SU-DHL-6 (cell line): Measurements from ENCODE around the gene C10orf105.

ENCODE experiments used
- H2AFZ ChIP-seq: fragments of 200-600 bp; sonication (generic); 2 replicates; pipeline ENCODE4 v1.6.1; 2014; ENCODE audit warnings: low read depth, mild to moderate bottlenecking, moderate library complexity, mixed read lengths, antibody characterized with exemption, low read length; ENCODE audit not compliant: severe bottlenecking
- H3F3A ChIP-seq: fragments of 200-600 bp; shearing (Covaris generic); 2 replicates; pipeline ENCODE4 v1.6.0; 2016; ENCODE audit warnings: antibody characterized with exemption, mild to moderate bottlenecking; ENCODE audit not compliant: insufficient read depth
- H3K27ac ChIP-seq: fragments of 200-600 bp; sonication (generic); 2 replicates; pipeline ENCODE4 v1.5.1; 2016; ENCODE audit warnings: low read depth, mild to moderate bottlenecking, low read length, moderate library complexity, mixed read lengths
- H3K27me3 ChIP-seq: fragments of 200-600 bp; sonication (generic), shearing (Covaris generic); 2 replicates; pipeline ENCODE4 v1.6.0; 2014; ENCODE audit warnings: mild to moderate bottlenecking, low read length
- H3K36me3 ChIP-seq: fragments of 200-600 bp; sonication (generic); 2 replicates; pipeline ENCODE4 v1.6.1; 2014; ENCODE audit warnings: mild to moderate bottlenecking, low read length, mixed read lengths
- H3K4me2 ChIP-seq: fragments of 300-600, 200-600 bp; shearing (Covaris generic), sonication (generic); 2 replicates; pipeline ENCODE4 v1.6.0; 2014; ENCODE audit warnings: low read length, low read depth, mild to moderate bottlenecking; ENCODE audit not compliant: poor library complexity, severe bottlenecking
- H3K4me3 ChIP-seq: fragments of 200-600 bp; sonication (generic); 2 replicates; pipeline ENCODE4 v1.5.1; 2014; ENCODE audit warnings: antibody characterized with exemption, low read length, mild to moderate bottlenecking, mixed read lengths; ENCODE audit not compliant: insufficient read depth, poor library complexity, severe bottlenecking
- H3K79me2 ChIP-seq: fragments of 200-600 bp; sonication (generic); 2 replicates; pipeline ENCODE4 v1.6.1; 2014; ENCODE audit warnings: mild to moderate bottlenecking, low read length, moderate library complexity; ENCODE audit not compliant: insufficient read depth
- H3K9ac ChIP-seq: fragments of 200-600 bp; sonication (generic); 2 replicates; pipeline ENCODE4 v1.7.0; 2014; ENCODE audit warnings: mild to moderate bottlenecking, low read length
- H3K9me2 ChIP-seq: fragments of 200-600 bp; sonication (generic); replicated peaks from 2 replicates; pipeline ENCODE4 v1.6.1; 2014; ENCODE audit warnings: low read length; ENCODE audit not compliant: insufficient read depth
- H3K9me3 ChIP-seq: fragments of 200-600 bp; sonication (generic); 2 replicates; pipeline ENCODE4 v1.6.1; 2014; ENCODE audit warnings: low read length, mixed read lengths; ENCODE audit not compliant: insufficient read depth
- H4K20me1 ChIP-seq: fragments of 200-600 bp; sonication (generic); 2 replicates; pipeline ENCODE4 v1.6.1; 2014; ENCODE audit warnings: low read depth, mild to moderate bottlenecking, antibody characterized with exemption, low read length, moderate library complexity, mixed read lengths
- EZH2phosphoT487 ChIP-seq: fragments of 200-600 bp; sonication (generic), shearing (Covaris generic); conservative IDR thresholded peaks from 2 replicates; pipeline ENCODE4 v1.6.1; 2018; ENCODE audit warnings: mild to moderate bottlenecking, antibody characterized with exemption, low read length, moderate library complexity, mixed read lengths
- TF ChIP-seq, protein P1 (sequence below): fragments of 200-600 bp; sonication (generic); IDR thresholded peaks from one replicate; pipeline ENCODE4 v1.5.1; 2017; ENCODE audit warnings: antibody characterized with exemption, mild to moderate bottlenecking, low read length, moderate library complexity; ENCODE audit not compliant: insufficient read depth, poor library complexity, severe bottlenecking

The C10orf105 gene

DNA sequence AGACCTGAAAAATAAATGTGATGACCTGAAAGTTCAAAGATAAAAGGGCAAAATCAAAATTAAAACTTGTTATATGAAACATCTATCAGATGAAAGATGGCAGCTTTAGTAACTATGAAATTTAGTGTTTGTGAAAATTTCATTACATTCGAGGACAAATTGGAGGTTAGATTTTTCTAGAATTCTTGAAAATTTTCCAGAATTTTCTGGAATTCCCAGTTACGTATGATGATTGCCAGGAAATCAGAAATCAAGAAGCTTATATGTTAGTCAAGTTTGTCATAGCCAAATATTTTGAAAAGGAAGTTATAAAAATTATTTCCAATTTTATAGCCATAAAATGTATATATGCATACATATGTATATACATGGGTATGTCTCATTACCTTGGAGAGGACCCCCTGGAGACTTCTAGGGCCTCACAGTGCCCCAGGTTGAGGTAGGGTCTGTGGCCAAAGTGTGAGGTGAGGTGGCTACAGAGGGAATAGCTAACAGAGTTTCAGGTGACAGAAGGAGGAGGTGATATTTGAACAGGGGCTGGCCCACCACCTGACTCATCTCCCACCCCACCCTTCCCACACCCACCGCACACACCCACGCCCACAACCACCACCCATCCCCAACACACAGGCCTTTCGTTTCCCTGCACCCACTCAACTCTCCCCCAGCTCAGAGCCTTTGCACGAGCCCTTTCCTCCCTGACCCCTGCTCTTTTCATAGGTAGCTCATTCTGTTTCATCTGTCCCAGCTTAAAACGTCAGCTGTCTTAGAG lies 21.5 kb downstream of the C10orf105 start:
- Histone ChIP-seq H3K27me3 (no peaks in the 10 kb centered on the region), H3K9ac (no peak overlapping the region), H3K27ac (no peak overlapping the region), H3K9me2 (no peaks in the 10 kb centered on the region), H3F3A (no peaks in the 10 kb centered on the region), H3K36me3 (no peaks in the 10 kb centered on the region), H4K20me1 (no peaks in the 10 kb centered on the region), H3K4me3 (no peak overlapping the region), H3K9me3 (no peaks in the 10 kb centered on the region), H2AFZ (no peak overlapping the region), H3K4me2 (no peak overlapping the region), H3K79me2 (no peaks in the 10 kb centered on the region)
- TF ChIP-seq, protein P1, sequence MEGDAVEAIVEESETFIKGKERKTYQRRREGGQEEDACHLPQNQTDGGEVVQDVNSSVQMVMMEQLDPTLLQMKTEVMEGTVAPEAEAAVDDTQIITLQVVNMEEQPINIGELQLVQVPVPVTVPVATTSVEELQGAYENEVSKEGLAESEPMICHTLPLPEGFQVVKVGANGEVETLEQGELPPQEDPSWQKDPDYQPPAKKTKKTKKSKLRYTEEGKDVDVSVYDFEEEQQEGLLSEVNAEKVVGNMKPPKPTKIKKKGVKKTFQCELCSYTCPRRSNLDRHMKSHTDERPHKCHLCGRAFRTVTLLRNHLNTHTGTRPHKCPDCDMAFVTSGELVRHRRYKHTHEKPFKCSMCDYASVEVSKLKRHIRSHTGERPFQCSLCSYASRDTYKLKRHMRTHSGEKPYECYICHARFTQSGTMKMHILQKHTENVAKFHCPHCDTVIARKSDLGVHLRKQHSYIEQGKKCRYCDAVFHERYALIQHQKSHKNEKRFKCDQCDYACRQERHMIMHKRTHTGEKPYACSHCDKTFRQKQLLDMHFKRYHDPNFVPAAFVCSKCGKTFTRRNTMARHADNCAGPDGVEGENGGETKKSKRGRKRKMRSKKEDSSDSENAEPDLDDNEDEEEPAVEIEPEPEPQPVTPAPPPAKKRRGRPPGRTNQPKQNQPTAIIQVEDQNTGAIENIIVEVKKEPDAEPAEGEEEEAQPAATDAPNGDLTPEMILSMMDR = no peak
- no peak for TF ChIP-seq EZH2phosphoT487

DNA sequence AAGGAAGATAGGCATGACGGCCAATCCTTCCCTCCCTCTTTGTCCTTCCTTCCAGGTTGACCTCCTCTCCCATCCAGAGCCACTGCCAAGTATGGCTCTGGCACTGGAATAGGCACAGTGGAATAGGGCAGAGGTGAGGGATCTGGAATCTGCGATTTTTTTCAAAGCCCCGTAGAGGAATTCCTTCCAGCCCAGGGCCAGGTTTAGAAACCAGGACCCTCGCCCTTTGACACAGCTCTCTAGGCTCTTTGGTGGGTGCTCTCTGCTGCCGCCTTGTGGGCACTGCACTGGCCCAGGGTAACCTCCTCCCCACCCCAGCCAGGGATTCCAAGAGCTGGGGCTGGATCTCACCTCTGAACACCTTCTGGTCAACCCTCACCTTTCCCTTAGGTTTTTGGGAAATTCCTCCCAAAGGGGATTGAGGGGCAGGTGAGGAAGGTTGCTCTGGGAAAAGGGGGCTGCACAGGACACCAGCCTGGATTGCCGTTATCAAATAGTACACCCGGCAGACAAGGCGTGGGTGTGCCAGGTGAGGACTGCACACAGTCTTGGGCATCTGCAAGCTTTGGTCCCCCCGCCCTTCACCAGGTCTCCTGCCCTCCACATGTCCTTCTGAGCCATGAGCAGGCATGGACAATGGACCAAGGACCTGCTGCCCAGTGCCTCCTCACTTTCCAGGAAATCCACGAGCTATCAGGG lies 22.8 kb downstream of the C10orf105 start:
- Histone ChIP-seq H3K9me3 (no peaks in the 10 kb centered on the region), H3K4me2 (no peak overlapping the region), H4K20me1 (no peaks in the 10 kb centered on the region), H3K9ac (no peak overlapping the region), H3K27ac (no peak overlapping the region), H3K27me3 (no peaks in the 10 kb centered on the region), H3K79me2 (no peaks in the 10 kb centered on the region), H3F3A (no peaks in the 10 kb centered on the region), H3K4me3 (no peak overlapping the region), H3K9me2 (no peaks in the 10 kb centered on the region), H2AFZ (no peak overlapping the region), H3K36me3 (no peaks in the 10 kb centered on the region)
- TF ChIP-seq, protein P1 = peak; percentile 94
- no peak for TF ChIP-seq EZH2phosphoT487

DNA sequence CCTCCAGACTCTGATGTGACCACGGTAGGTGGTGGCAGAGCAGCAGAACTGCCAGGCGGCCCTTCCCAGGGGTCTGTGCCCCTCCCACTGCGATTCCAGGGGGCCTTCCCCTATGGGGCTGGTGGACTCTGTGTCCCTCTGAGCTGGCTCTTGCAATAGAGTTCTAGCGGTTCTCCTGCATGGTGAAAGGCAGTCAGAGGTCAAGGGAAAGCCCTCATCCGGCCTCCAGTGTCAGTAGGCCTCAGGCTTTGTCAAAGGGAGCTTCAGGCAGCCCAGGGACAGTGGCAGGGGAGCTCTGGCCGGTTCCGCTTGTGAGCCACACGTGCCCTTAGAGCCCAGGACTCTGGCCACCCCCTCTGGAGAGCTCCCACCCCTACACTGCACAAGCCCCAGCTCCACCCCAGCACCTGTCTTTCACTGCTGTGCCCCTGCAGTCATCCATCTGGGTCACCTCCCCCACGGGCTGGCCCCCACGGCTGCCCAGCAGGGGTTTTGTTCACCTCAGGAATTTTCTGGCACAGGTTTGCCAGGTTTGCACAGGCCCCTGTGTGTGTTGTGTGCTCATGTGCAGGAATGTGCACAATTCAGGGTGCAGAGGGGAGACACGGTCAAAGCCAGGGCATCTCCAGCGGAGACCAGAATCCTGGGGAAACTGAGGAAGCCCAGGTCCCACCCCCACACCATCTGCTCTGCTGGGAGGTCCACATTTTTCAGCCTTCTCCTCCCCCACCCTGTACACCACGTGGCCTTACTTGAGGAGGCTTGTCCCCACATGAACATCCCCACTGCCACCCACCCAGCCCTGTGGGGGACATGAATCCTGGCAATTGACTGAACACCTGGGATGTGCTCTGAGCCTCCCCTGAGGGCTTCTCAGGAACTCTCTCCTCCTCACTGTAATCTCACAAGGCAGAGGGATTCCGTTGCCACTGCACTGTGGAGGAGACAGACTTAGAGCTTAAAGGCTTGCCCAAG lies 23.8 kb downstream of the C10orf105 start:
- Histone ChIP-seq H3K9me3 (no peaks in the 10 kb centered on the region), H3K27me3 (no peaks in the 10 kb centered on the region), H4K20me1 (no peaks in the 10 kb centered on the region), H3F3A (no peaks in the 10 kb centered on the region), H3K27ac (no peak overlapping the region), H3K4me3 (no peak overlapping the region), H3K79me2 (no peaks in the 10 kb centered on the region), H3K36me3 (no peaks in the 10 kb centered on the region), H3K4me2 (no peak overlapping the region), H2AFZ (no peak overlapping the region), H3K9me2 (no peaks in the 10 kb centered on the region), H3K9ac (no peak overlapping the region)
- TF ChIP-seq EZH2phosphoT487 = no peak
- TF ChIP-seq, protein P1 = no peak
